SK-N-SH (cell line): Measurements from ENCODE around the gene MYO18B.

Experiments
- CTCF ChIP-seq: fragments of 200-600 bp; sonication (generic); IDR thresholded peaks from 2 replicates; pipeline ENCODE4 v1.6.1; 2017; ENCODE audit warnings: antibody characterized with exemption, mild to moderate bottlenecking, moderate library complexity
- EP300 ChIP-seq, 2 experiments: IDR thresholded peaks; 2 replicates each; pipeline versions ENCODE4 v1.4.0 to v1.6.1; 2012; ENCODE audit warnings: borderline replicate concordance in 1 of 2, low read depth in 1 of 2, low read length in 1 of 2
- GABPA ChIP-seq: IDR thresholded peaks from 2 replicates; pipeline ENCODE4 v1.4.0; 2012; ENCODE audit warnings: low read depth, mild to moderate bottlenecking
- POLR2AphosphoS5 ChIP-seq: IDR thresholded peaks from 2 replicates; pipeline ENCODE4 v1.6.1; 2012; ENCODE audit warnings: low read depth, low read length
- RAD21 ChIP-seq: IDR thresholded peaks from 2 replicates; pipeline ENCODE4 v1.6.1; 2012; ENCODE audit warnings: mild to moderate bottlenecking, low read length
- SMC3 ChIP-seq: IDR thresholded peaks from 2 replicates; pipeline ENCODE4 v1.6.1; 2012; ENCODE audit warnings: low read depth, low read length, improper control_type of control experiment
- TAF1 ChIP-seq: IDR thresholded peaks from 2 replicates; pipeline ENCODE4 v1.6.1; 2012; ENCODE audit warnings: low read depth, mild to moderate bottlenecking, low read length, moderate library complexity, borderline replicate concordance
- USF1 ChIP-seq: IDR thresholded peaks from 2 replicates; pipeline ENCODE4 v1.4.0; 2012; ENCODE audit warnings: low read depth, borderline replicate concordance

- TF ChIP-seq CTCF: no peak
- no peak for TF ChIP-seq GABPA
- no peak for TF ChIP-seq RAD21
- TF ChIP-seq POLR2AphosphoS5: no peak
- TF ChIP-seq TAF1: no peak
- TF ChIP-seq SMC3: no peak
- TF ChIP-seq USF1: no peak
- TF ChIP-seq EP300 (IDR thresholded peaks at IDR 0.05; ENCODE audit: borderline replicate concordance in 1 of 2, low read depth in 1 of 2, low read length in 1 of 2): no peak
Observed at GRCh38 chr22:26054841-26055605, 313.0 kb downstream of the MYO18B start.
